NCI-H226 (cell line): ENCODE data around the gene KRTAP26-1.

Experiments used
- DNase-seq: peaks from one replicate; pipeline ENCODE4 v3.0.0-alpha.2; 2015

Gene KRTAP26-1

GRCh38 chr21:30269803-30270530 lies 50.1 kb downstream of the KRTAP26-1 start:
- DNase-seq = no peak
